ENCODE data around the gene CSNK1G3.

- no peak for TF ChIP-seq CTCF (conservative IDR thresholded peaks at IDR 0.05 in 1 of 2, IDR thresholded peaks at IDR 0.05 in 1 of 2; ENCODE audit: low read depth in 1 of 2, low read length in 2 of 2)
- TF ChIP-seq EZH2 (IDR thresholded peaks at IDR 0.05; ENCODE audit: low read length, missing control alignments): no peak
Measured at GRCh38 chr5:123557907-123558306, 45.9 kb downstream of the CSNK1G3 start.

Data from fibroblast of lung (primary cell).